Neutrophil (primary cell): ENCODE results near the gene DBP.
A peak's percentile ranks its signal among the peaks of the same experiment; 100 is the strongest.
"Not testable (repeated sequence)": the region's sequence is repeated elsewhere in the genome, so short reads cannot be mapped to it uniquely, and the experiment has no call there.

ENCODE experiments used
- H3K27ac ChIP-seq: fragments of 200-600 bp; sonication (generic); 2 replicates; pipeline ENCODE4 v1.5.1; 2016; ENCODE audit warnings: mild to moderate bottlenecking, moderate library complexity
- H3K27me3 ChIP-seq: fragments of 200-600 bp; sonication (generic); 2 replicates; pipeline ENCODE4 v1.6.0; 2016; ENCODE audit warnings: mild to moderate bottlenecking
- H3K36me3 ChIP-seq: fragments of 200-600 bp; sonication (generic); 2 replicates; pipeline ENCODE4 v1.5.1; 2017
- H3K4me1 ChIP-seq, 2 experiments: fragments of 200-600 bp in 1 of 2; sonication (generic) in 1 of 2; 1 replicate in 1 of 2; 2 replicates in 1 of 2; pipeline versions ENCODE4 v1.5.1 to v1.6.1; 2013 to 2016; ENCODE audit warnings: low read depth in 1 of 2, low read length in 1 of 2, mild to moderate bottlenecking in 1 of 2, moderate library complexity in 1 of 2; ENCODE audit not compliant: control insufficient read depth in 1 of 2, insufficient read depth in 1 of 2
- H3K4me3 ChIP-seq, 2 experiments: fragments of 200-600 bp in 1 of 2; sonication (generic) in 1 of 2; 1 replicate in 1 of 2; 2 replicates in 1 of 2; pipeline ENCODE4 v1.5.1; 2013 to 2016; ENCODE audit warnings: low read depth in 1 of 2, low read length in 1 of 2, mild to moderate bottlenecking in 1 of 2, moderate library complexity in 1 of 2
- H3K9me3 ChIP-seq: fragments of 200-600 bp; sonication (generic); 2 replicates; pipeline ENCODE4 v1.5.1; 2016
- TF ChIP-seq, protein P1 (sequence below): fragments of 200-600 bp; sonication (generic); IDR thresholded peaks from 2 replicates; pipeline ENCODE4 v1.5.1; 2016; ENCODE audit warnings: antibody characterized with exemption

DBP gene

DNA sequence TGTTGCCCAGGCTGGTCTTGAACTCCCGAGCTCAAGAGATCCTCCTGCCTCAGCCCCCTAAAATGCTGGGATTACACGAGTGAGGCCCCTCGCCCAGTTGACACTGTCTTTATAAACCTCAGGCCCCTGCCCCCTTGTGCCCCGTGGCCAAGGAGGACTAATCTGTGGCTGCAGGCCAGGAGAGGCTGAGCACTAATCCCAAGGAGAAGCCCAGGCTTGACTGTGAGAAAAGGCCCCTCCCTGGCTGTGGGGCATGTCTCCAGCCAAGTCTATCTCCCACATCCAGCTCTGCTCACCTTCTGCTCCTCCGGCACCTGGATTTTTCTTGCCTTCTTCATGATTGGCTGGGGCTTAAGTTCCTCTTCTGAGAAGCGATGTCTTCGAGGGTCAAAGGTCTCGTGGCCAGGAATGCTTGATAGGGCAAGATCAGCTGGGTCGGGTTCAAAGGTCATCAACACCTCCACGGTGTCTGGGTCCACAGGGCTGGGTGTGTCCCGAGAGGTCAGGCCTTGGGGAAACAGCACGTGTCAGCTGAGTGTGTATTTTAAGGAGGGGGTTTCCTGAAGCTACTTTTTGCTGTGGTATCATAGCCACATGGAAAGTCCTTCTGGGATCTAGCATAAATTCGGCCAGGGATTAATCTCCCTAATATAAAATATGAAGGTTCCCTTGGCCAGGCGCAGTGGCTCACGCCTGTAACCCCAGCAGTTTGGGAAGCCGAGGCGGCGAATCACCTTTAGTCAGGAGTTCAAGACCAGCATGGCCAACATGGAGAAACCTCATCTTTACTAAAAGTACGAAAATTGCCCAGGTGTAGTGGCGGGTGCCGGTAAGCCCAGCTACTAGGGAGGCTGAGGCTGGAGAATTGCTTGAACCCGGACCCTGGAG lies 3.8 kb downstream of the DBP start:
- Histone ChIP-seq H3K9me3 (no peaks in the 10 kb centered on the region), H3K27ac (peak overlapping the region; percentile 96), H3K4me1 (peaks cover 63 to 66% of the 10 kb centered on the region in 2 experiments), H3K36me3 (peaks cover 50% of the 10 kb centered on the region), H3K4me3 (peak overlapping the region in 1 of 2 experiments; percentile 87), H3K27me3 (no peaks in the 10 kb centered on the region)
- TF ChIP-seq, protein P1, sequence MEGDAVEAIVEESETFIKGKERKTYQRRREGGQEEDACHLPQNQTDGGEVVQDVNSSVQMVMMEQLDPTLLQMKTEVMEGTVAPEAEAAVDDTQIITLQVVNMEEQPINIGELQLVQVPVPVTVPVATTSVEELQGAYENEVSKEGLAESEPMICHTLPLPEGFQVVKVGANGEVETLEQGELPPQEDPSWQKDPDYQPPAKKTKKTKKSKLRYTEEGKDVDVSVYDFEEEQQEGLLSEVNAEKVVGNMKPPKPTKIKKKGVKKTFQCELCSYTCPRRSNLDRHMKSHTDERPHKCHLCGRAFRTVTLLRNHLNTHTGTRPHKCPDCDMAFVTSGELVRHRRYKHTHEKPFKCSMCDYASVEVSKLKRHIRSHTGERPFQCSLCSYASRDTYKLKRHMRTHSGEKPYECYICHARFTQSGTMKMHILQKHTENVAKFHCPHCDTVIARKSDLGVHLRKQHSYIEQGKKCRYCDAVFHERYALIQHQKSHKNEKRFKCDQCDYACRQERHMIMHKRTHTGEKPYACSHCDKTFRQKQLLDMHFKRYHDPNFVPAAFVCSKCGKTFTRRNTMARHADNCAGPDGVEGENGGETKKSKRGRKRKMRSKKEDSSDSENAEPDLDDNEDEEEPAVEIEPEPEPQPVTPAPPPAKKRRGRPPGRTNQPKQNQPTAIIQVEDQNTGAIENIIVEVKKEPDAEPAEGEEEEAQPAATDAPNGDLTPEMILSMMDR: no peak

DNA sequence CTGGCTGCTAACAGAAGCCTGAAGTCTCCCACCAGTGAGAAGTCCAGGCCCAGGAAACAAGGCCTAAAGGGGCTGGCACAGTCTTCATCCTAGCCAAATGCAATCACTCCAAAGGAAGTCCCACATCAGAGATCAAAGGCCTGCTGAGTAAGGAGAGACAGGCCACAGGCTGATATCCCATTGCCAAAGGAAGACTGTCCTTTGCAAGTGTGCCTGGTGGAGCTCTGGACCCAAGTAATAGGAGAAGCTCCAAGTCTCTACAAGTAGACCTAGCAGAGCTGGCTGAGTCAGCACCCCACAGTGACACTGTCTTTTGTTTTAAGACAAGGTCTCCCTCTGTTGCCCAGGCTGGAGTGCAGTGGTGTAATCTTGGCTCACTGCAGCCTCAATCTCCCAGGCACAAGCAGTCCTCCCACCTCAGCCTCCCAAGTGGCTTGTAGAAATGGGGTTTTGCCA lies 4.5 kb downstream of the DBP start:
- Histone ChIP-seq H3K4me1 (peaks cover 57 to 63% of the 10 kb centered on the region in 2 experiments), H3K27ac (peak overlapping the region; percentile 96), H3K9me3 (no peaks in the 10 kb centered on the region), H3K4me3 (no peak overlapping the region), H3K27me3 (no peaks in the 10 kb centered on the region), H3K36me3 (peaks cover 54% of the 10 kb centered on the region)
- TF ChIP-seq, protein P1: no peak

DNA sequence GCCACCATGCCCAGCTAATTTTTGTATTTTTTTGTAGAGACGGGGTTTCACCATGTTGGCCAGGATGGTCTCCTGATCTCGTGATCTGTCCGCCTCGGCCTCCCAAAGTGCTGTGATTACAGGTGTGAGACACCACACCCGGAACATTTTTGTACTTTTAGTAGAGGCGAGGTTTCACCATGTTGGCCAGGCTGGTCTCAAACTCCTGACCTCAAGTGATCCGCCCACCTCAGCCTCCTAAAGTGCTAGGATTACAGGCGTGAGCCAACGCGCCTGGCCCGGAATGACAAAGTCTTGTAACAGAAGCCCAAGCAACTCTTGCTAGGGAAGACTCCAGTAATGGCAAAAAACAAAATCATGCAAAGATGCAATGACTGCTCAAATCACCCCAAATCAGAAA lies 4.9 kb downstream of the DBP start:
- Histone ChIP-seq H3K4me1 (peaks cover 54 to 59% of the 10 kb centered on the region in 2 experiments), H3K36me3 (peaks cover 54% of the 10 kb centered on the region), H3K27ac (peak overlapping the region; percentile 96)
- not testable (repeated sequence) for H3K9me3 ChIP-seq, H3K27me3 ChIP-seq, H3K4me3 ChIP-seq

DNA sequence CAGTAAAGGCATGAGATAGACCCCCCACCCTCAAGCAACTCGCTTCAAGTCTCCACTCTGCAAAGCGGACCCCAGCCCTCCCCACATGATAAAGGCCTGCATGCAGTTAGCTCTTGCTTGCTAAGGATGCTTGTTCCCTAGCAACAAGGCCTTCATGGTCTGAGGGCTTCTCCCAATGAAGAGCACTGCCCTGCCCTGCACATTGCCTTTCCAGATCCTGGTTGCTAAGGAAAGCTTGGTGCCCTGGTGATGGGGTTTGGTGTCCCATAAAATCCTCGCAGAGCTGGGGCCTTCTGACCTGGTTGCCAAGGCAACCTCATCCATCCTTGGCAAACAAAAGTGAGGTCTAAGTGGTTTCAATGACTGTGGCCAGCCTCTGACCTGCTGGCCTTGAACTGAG lies 6.0 kb downstream of the DBP start:
- H3K4me1 ChIP-seq: peaks cover 44 to 48% of the 10 kb centered on the region in 2 experiments
- peaks cover 54% of the 10 kb centered on the region for H3K36me3 ChIP-seq
- H3K27ac ChIP-seq: peak overlapping the region; percentile 74
- TF ChIP-seq, protein P1: no peak
- H3K27me3 ChIP-seq: no peaks in the 10 kb centered on the region
- H3K4me3 ChIP-seq: no peak overlapping the region
- no peaks in the 10 kb centered on the region for H3K9me3 ChIP-seq

DNA sequence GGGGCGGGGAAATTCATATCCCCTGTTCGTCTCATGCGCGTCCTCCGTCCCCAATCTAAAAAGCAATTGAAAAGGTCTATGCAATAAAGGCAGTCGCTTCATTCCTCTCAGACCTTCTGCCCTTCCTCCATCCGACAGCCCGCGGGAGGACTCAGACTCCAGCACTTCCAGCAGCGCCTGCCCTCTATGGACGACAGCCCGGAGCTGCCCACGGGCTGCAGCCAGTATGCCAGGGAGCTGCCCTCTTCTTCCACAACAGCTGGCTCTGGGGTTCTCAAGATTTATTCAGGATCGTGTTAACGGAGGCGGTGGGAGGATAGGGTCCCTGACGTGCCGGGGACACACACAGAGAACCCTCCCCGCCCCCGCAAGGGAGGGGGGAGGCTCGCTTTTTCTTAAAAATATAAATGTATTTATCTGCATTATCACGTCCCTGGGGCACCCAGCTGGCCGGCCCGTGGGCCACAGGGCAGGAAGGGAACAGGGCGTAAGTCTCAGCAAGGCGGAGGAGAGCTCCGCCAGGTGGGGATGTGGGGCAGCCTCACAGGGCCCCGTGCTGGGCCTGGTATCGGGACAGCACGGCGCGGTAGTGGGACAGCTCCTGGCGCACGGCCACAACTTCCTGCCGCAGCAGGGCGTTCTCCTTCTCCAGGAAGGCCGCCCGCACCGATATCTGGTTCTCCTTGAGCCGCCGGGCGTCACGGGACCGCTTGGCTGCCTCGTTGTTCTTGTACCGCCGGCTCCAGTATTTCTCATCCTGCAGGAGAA lies 6.7 kb downstream of the DBP start:
- TF ChIP-seq, protein P1: no peak
- no peaks in the 10 kb centered on the region for H3K27me3 ChIP-seq
- H3K4me1 ChIP-seq: peaks cover 37 to 42% of the 10 kb centered on the region in 2 experiments
- H3K4me3 ChIP-seq: peak overlapping the region in 1 of 2 experiments; percentile 24
- H3K27ac ChIP-seq: peak overlapping the region; percentile 74
- H3K9me3 ChIP-seq: no peaks in the 10 kb centered on the region
- H3K36me3 ChIP-seq: peaks cover 54% of the 10 kb centered on the region
